IPS DF 4.7 (cell line): ENCODE results near the gene ICAM5.
"Not testable (repeated sequence)": the region's sequence is repeated elsewhere in the genome, so short reads cannot be mapped to it uniquely, and the experiment has no call there.

Experiments
- DNase-seq: peaks from one replicate; pipeline ENCODE4 v3.0.0-alpha.2; 2013; ENCODE audit warnings: low spot score; ENCODE audit errors: extremely low read depth

Gene ICAM5

DNA sequence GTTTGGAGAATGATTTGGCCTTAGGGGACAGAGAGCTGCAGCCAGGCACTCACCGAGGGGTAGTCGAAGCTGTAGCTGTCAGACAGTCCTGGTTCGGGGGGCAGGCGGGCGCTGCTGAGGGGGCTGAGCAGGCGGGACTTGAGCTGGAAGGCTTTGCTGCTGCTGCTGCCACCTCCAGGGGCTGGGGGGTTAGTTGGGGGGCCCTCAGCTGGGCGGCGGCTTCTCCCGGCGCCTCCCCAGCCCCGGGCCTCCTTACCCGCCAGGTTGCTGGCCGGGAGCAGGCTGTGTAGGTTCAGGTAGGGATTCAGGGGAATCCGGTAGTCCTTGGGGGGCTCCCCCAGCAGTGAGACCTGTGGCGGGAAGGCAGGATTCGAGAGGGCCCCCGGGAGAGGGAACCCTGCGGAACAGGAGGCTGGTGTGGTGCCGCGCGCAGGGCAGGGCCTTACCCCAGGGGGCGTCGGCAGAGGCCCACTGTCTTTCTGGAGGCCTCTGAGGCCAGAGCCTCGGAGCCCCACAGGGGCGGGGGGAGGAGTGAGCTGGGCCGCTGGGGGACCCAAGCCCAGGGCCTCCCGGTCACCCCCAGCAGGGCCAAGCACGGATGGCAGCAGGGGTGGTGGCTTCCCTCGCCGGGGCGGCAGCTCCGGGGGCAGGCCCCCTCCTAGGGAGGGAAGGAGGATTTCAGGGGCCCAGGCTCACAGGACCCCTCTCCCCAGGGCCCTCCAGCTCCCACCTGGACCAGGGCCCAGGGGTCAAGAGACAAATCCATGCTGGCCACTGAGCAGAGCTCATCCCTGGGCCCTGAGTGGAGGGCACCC is 31.1 kb downstream of the ICAM5 start:
- DNase-seq = no peak

DNA sequence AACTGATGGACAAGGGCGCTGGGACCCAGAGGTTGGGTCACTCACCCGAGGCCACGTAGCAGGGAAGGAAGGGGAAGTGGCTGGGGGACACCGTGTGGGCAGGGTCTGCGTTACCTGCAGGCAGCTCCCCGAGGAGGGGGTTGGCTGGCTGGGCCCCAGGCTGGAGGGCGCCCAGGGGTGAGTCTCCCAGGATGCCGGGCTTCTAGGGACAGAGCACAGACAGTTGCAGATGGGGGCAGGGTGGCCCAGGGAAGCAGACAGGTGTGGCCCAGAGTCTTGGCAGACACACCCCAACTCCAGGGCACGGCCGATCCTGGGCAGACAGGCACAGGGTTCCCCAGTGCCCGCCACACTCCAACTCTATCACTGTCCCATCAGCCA is 31.7 kb downstream of the ICAM5 start:
- no peak for DNase-seq

DNA sequence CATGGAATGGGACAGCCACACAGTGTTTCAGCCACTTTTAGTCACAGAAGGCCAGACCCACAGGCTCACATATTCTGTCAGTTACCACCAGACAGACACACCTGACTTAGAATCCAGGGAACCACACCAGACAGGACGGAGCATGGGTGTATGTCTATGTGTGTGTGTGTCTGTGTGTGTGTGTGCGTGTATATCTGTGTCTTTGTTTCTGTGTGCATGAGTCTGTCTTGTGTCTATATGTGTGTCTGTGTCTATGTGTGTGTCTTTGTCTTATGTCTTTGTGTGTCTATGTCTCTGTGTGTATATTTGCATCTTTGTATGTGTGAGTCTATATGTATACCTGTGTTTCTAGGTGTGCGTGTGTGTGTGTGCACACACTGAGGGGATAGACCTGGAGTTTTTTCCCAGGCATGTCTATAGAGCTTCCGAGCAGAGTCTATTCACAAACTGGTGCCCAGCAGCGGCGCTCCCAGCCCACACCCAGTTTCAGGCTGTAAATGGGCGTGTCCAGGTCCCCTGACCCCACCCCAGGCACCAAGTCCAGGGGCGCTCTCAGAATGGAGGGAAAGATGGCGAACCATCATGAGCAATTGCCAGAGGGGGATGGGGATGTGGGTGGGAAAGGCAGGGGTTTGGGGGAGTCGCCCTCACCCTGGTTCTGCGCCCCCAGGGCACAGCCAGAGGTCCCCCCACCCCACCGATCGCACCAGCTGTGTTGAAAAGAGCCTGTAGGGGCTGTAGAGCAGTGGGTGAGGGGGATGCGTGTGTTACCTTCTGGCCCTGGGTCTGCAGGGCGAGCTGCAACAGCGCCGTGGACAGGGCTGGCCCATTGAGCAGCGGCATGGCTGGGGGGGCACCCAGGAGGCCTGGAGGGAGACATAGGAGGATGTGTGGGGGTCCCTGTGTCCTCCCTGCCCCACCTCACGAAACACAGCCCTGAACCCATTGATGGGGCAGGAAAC is 32.4 kb downstream of the ICAM5 start:
- DNase-seq = no peak

DNA sequence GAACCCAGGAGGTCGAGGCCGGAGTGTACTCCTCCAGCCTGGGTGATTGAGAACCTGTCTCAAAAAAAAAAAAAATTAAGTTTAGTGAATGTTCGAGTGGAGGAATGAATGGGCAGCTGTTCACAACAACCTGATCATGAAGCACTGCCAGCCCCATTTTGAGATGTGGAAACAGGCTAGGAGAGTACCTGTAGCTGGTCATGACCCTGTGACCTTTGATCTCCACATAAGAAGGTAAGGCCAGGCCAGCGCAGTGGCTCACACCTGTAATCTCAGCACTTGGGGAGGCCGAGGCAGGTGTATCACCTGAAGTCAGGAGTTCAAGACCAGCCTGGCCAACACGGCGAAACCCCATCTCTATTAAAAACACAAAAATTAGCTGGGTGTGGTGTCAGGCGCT is 36.0 kb downstream of the ICAM5 start:
- DNase-seq = no peak

DNA sequence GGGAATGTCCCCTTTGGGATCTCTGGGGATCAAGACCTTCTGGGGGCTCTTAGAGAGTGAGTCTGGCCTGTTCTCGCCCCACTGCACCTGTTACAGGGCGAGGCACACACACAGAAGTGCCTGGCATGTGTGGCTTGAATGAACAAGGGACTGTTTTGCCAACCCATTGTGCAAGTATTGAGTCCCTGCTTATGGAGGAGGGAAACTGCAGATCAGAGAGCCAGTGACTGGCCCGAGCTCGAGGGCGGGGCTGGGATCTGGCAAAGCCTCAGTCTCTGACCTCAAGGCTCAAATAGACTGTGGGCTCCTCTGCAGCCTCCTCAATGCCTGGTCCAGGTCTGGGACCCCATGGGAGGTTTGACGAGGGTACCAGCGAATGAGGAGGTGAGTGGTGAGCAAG is 38.0 kb downstream of the ICAM5 start:
- no peak for DNase-seq

DNA sequence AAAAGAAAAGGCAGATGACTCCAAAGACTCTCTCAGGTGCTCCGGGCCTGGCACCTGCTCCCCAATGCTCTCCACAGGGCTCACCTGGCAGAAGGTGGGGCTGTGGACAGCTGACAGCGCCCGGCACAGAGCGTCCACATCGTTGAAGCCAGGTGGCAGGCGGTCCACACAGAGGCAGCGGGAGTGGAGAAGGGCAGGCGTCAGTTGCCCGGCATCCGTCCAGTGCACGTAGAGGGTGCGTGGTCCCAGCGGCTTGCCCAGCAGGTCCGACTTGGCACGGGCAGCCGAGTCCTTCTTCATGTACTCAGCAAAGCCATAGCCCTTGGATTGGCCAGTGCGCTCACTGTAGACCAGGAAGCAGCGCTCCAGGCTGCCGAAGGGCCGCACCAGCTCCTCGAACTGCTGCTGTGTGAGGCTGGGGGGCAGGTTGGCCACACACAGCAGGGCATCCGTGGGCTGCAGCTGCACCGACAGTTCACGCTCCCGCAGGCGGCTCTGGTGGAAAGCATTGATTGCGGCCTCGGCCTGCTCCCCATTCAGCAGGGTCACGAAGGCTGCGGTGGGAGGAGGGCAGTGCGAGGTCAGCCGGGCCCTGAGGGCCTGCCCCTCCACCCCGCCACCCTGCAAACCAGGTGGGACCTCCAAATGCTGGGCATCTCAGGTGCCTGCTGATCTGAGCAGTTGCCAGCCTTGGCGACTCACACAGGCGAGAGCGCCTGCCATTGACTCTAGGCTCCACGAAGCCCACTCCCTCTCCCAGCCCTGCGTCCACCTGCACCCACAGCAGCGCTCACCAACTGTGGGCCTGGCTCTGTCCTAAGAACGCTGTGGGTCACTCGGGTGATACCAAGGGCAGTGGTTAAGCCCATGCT is 39.0 kb downstream of the ICAM5 start:
- no peak for DNase-seq

DNA sequence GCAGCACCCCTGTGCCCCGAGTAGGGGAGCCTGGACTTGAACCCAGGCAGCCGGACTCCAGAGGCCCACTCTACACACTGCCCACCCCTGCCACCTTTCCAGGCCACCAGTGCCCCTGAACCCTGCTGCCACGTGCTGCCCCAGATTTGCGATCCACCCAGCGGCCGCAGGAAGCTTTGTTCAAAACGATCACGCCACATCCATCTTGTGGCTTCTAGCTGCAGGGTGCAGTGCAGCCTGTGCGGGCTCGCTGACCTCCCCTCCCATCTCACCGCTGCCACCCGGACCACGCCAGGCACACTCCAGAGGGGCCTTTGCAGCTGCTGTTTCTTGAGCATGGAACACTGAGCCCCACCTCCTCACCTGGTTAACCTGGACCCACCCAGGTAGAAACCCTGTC is 39.8 kb downstream of the ICAM5 start:
- DNase-seq = no peak

DNA sequence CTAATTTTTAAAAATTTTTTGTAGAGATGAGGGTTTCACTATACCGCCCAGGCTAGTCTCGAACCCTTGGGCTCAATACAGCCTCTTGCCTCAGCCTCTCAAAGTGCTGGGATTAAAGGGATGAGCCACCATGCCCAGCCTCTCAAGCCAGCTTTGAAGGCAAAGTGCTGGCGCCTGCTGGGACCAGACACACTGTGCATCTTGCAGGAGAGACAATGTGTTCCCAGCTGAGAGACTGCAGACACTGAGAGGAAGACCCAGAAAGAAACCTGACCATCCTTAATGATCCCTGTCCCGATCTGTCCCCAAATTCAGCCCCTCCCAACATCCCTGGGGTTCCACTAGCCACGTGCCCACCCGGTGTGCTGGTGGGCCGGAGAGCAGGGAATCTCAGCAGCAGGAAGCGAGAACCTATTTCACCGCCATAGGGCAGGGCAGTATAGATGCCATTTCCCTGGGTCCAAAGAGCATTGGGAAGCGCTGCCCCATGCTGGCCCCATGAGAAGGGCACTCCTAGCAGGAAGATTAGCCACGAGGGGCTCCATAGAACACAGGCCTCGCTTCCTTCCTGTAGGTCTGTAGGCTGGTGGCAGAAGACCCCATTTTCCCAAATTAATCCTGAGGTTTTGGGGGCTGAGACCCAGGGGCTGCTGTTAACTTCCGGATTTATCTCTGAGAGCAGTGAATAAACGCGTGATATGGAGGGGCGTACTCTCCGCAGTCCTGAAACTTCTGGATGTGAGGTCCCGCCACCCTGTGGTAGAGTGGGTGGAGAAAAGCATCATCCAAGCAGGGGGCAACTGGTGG is 42.6 kb downstream of the ICAM5 start:
- no peak for DNase-seq

DNA sequence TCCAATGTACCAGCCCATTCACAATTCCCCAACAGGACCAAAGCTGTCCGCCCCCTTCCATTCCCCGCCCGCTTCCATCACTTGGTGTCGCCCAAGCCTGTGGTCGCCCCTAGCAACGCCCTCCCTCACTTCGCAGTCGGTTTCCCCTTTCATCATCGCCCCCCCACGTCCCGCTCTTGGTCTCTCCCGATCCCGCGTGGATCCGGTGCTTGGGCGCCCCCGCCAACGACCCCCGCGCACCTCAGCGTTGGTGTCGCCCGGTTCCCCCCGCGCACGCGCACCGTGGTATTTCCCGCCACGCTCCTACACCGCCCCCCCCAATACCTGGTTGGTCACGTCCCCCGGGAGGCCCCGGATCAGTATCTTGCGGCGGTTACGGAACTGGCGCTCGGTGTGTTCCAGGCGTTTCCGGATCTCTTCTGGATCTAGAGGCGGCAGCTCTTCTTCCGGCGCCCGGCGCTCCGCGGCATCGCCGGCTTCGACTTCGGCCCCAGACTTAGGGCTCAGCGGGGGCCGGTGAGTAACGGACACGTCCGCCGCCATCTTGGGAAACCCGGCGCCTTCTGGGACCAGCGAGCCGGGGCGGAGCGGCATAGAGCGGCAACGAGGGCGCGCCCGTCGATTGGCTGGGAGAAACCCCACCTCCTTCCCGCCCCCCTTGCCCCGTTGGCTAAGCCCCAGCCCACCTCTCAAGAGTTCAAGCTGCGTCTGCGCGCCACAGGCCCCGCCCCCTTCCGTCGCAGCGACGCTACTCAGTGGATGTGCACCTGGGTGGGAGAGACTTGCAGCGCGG is 43.4 kb downstream of the ICAM5 start, which contains the start of gene RAVER1:
Gene RAVER1, minus strand, starts transcription at position 565 of the 793 bp plus-strand sequence. Its CDS starts 22 bp downstream, at position 543.
- DNase-seq = no peak

DNA sequence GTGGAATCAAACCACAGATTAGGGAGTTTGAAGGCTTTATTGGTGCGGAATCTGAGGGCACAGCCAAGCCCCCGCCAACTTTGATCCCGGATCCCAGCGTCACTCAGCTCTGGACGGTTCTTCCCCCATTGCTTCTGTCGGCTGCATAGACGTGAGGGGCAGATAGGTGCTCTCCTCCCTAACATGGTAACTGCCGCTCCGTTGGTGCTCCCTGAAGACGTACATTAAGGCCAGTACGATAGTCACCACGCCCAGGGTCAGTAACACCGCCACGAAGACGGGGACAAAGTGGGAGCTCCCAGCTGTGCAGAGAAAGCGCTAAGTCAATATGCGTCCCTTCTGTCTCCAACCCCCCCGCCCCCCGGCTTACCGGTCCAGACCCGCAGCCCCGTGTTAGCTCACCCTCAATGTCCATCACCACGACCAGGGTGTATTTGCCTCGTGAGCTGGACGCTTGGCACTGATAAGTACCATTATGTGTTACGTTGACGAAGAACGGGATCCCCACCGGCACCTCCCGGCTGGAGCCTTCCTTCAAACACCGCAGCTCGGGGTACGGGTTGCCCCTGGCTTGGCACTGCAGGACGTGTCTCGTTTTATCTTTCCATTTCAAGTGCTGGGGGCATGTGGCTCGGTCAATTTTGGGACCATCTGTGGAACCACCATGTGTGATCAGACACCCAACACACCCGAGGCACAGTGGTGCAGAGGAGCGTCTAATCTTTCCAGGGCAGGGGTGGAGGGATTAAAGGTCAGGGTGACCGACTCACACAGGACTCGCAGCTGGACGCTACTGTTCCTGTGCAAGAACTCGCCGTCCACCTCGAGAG is 44.2 kb downstream of the ICAM5 start:
- no peak for DNase-seq

DNA sequence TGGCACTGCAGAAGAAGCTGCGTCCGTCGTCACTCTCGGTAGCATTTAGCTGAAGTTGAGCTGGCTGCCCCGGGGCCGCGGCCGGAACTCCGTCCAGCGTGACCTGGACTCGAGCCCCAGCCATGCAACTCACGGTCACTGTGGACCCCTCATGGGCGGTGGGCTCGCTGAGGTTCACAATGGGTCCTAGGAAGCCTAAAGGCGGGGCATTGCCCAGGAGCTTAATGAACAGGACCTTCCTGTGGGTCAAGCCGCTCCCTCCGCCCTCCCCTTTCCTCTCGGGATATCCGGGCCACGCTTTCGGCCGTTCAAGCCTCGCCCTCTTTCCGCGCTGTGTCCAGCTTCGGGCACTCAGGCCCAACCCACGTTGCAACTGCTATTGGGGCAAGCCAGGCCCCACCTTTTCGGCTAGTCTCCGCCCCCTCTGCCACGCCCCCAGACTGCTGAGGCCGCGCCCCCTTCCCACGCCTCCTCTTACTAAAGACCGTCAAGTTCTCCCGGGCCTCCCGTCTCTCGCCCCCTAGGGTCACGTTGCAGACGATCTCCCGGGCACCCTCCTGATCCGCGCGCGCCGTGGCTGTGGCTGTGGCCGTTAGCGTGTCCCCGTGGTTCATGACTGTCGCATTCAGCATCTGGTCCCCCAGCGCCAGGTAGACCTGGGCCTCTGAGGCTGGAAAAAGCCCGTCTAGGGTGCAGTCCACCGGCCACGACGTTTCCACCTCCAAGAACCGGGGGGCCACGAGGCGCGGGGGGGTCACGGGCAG is 45.0 kb downstream of the ICAM5 start:
- DNase-seq = no peak

DNA sequence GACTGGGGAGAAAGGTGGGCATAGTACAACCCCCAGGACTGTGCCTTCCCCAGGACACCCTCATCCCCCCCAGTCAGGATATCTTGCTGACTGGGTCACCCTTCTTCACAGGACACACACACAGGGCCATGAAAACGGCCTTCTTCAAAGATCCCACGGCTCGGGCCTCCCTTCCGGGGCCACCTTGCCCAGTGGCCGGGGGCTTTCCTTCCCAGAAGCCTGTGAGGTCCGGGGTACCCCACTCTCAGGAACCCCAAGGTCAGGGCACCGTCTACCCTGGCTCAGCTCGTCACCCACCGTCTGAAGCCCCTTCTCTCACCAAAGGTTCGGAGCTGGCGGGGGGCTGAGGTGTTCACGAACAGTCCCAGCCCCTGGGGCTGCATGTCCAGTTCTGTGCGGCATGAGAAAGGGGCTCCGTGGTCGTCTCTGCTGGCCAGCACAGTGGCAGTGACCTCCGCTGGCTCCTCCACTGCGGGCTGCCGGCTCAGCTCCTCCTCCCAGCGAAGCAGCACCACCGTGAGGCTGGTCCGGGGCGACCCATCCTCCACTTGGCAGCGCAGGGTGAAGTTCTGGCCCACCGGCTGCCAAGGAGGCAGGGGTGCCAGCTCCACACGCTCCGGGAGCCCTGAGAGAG is 45.7 kb downstream of the ICAM5 start:
- no peak for DNase-seq

DNA sequence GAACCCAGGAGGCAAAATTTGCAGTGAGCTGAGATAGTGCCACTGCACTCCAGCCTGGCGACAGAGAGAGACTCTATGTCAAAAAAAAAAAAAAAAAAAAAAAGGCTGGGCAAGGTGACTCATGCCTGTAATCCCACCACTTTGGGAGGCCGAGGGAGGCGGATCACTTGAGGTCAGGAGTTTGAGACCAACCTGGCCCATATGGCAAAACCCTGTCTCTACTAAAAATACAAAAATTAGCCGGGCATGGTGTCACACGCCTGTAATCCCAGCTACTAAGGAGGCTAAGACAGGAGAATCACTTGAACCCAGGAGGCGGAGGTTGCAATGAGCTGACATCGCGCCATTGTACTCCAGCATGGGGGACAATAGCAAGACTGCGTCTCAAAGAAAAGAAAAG is 47.0 kb downstream of the ICAM5 start:
- DNase-seq = not testable (repeated sequence)

DNA sequence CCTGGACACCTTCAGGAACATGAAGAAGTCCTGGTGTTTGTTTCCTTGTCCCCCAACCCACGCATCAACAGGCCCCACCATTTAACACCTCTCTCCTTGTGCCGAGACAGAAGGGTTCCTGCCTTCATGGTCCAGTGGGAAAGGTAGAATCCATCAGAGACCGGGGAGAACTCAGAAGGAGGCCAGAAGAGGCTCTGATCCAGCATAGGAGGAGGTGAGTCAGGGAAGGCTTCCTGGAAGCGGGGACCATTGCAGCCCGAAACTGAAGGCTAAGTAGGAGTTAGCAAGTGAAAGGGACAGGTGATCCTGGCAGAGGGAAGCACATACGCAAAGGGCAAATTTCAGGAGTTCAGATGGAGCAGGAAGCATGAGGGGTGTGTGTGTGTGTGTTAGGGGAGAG is 49.2 kb downstream of the ICAM5 start:
- no peak for DNase-seq

DNA sequence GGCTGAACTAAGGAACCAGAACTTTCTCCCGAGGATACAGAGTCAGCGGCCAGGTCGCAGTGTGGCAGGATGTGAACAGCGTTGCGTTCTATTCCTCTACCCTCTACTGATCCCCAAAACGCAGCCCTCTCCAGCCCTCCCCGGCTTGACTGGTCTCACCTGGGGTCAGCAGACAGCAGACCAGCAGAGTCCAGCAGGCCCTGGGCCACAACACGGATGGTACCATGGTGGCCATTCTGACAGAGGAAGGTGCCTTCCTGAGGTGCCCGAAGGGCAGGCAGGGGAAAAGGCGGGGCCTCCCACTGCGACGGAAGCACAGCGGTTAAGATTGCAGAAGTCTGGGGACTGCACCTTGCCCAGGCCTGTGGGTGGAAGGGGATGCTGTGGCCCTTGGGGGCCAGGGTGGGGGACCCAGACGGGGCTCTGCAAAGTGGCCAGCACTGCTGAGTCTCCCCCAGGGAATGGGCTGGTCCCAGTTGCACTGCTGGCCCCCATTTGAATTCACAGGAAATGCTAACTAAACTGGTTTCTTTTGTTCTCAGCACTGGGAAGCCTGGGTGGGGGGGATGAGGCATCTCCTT is 49.7 kb downstream of the ICAM5 start, which contains the start of gene ICAM3:
Gene ICAM3, minus strand, starts transcription at position 245 of the 581 bp plus-strand sequence. Its CDS starts 10 bp downstream, at position 235.
- no peak for DNase-seq

DNA sequence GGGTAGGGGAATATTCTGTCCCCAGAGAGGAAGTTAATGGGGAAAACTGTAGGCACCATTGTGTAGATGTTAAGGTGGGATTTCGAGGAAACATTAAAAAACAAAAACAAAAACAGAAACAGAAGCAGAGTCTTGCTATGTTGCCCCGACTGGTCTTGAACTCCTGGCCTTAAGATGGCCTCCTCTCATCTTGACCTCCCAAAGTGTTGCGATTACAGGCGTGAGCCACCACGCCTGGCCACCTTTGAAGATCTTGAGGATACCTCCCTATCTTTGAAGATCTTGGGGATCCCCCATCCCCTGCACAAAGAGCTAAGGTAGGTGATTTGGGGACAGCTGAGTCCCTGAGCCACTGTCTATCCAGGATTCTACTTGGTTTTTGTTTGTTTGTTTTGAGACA is 50.2 kb downstream of the ICAM5 start:
- no peak for DNase-seq

DNA sequence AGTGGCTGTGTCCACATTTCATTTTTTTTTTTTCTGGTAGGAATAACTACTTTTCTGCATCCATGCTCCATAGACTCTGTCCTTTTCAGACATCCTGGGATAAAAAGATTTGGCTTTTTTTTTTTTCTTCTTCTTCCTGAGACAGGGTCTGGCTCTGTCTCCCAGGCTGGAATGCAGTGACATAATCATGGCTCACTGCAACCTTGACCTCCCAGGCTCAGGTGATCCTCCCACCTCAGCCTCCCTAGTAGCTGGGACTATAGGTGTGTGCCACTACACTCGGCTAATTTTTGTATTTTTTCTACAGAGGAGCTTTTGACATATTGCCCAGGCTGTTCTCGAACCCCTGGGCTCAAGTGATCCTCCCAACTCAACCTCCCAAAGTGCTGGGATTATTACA is 53.7 kb downstream of the ICAM5 start:
- no peak for DNase-seq
